ENCODE results near the gene RENBP.

The RENBP gene

DNA sequence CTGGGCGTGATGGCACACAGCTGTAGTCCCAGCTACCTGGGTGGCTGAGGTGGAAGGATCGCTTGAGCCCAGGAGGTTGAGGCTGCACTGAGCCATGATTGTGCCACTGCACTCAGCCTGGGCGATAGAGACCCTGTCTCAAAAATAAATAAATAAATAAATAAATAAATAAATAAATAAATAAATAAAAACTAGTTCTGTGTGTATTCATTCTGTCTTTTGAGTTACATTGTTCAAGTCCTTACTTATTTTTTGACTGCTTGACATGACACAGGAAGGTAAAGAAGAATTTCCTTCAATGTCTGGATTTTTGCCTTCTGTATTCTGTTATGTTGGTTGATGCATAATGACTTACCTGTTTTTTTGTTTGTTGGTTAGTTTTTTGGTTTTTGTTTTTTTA is 7.4 kb downstream of the RENBP start:
- no peak overlapping the region for H3K4me3 ChIP-seq (ENCODE audit: low read length)
- no peaks in the 10 kb centered on the region for H3K27me3 ChIP-seq (ENCODE audit: control insufficient read depth, insufficient read depth, low read length)
- H3K9ac ChIP-seq (ENCODE audit: low read length): no peak overlapping the region
- H3K27ac ChIP-seq (ENCODE audit: low read length): no peak overlapping the region
- peaks cover 2% of the 10 kb centered on the region for H3K4me1 ChIP-seq (ENCODE audit: control insufficient read depth, low read depth, low read length)
- peaks cover 5% of the 10 kb centered on the region for H3K36me3 ChIP-seq (ENCODE audit: control insufficient read depth, low read depth, low read length)
- peaks cover 2% of the 10 kb centered on the region for H3K9me3 ChIP-seq (ENCODE audit: control insufficient read depth, low read depth, low read length)

DNA sequence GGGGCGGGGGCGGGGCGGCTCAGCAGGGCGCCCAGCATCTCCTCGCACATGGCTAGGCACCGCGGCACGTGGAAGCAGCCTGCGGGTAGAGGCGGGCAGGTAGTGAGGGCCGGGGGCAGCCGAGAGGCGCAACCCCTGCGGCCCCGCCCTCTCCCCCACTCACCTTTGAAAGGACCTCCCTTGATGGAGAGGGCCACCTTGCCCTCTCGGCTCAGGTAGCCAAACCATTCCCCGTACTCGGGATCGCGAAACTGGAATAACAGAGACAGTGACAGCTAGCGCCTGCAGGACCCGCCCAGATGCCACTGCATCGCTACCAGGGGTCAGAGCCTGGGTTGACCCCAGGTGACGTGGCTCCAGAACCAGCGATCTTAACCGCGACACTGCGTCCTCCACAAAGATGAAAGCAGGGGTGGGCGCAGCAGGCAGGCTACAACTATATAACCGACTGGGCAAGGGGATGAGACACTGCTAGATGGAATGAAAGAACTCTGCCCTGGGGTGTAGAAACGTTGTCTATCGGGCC is 9.1 kb downstream of the RENBP start:
- Histone ChIP-seq H3K4me1 (ENCODE audit: control insufficient read depth, low read depth, low read length) (no peaks in the 10 kb centered on the region), H3K4me3 (ENCODE audit: low read length) (peak overlapping the region; percentile 33), H3K27me3 (ENCODE audit: control insufficient read depth, insufficient read depth, low read length) (no peaks in the 10 kb centered on the region), H3K9me3 (ENCODE audit: control insufficient read depth, low read depth, low read length) (peaks cover 2% of the 10 kb centered on the region), H3K9ac (ENCODE audit: low read length) (no peak overlapping the region), H3K27ac (ENCODE audit: low read length) (no peak overlapping the region), H3K36me3 (ENCODE audit: control insufficient read depth, low read depth, low read length) (peaks cover 12% of the 10 kb centered on the region)

- no peaks in the 10 kb centered on the region for H3K27me3 ChIP-seq (ENCODE audit: control insufficient read depth, insufficient read depth, low read length)
- no peaks in the 10 kb centered on the region for H3K4me1 ChIP-seq (ENCODE audit: control insufficient read depth, low read depth, low read length)
- peak within 1 kb of the TSS; percentile 50 for H3K9ac ChIP-seq (ENCODE audit: low read length)
- H3K27ac ChIP-seq (ENCODE audit: low read length): no peak within 1 kb of the TSS
- peaks cover 2% of the 10 kb centered on the region for H3K9me3 ChIP-seq (ENCODE audit: control insufficient read depth, low read depth, low read length)
- H3K36me3 ChIP-seq (ENCODE audit: control insufficient read depth, low read depth, low read length): peaks cover 12% of the 10 kb centered on the region
- peak within 1 kb of the TSS; percentile 68 for H3K4me3 ChIP-seq (ENCODE audit: low read length)
Observed at GRCh38 chrX:153934762-153935325, 9.6 kb downstream of the RENBP start, which contains the start of gene NAA10. NAA10 (minus strand) TSS chrX:153935037; CDS start chrX:153934904, 133 bp downstream.

DNA sequence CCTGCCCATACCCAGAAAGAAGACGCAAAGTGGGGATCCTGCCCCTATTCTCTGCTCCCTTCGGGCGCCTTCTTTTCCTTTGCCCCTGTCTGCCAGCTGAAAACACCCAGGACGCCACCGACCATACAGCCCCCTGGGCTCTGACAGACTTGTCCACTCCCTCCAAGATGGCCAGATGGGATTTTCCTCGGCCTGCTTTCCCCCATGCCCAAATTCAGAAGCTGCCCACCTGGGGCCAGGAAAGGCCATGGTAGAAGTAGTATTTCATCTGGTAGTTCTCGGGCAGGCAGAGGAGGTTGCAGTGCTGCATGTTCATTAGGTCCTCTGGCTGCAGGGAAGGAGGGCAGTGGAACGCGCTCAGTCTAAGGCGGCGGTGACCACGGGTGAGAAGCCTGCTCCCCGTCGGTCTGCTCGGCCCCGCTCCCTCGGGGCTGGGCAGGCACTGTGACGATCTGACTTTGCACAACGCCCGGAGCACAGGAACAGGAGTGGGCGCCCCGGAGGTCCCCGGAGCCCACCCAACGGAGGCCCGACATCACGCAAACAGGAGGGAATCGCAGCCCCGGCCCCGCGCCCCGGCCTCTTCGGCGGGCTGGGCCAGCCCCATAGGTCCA is 10.2 kb downstream of the RENBP start:
- H3K27me3 ChIP-seq (ENCODE audit: control insufficient read depth, insufficient read depth, low read length): no peaks in the 10 kb centered on the region
- H3K27ac ChIP-seq (ENCODE audit: low read length): no peak overlapping the region
- peak overlapping the region; percentile 50 for H3K9ac ChIP-seq (ENCODE audit: low read length)
- H3K9me3 ChIP-seq (ENCODE audit: control insufficient read depth, low read depth, low read length): peaks cover 2% of the 10 kb centered on the region
- peak overlapping the region; percentile 68 for H3K4me3 ChIP-seq (ENCODE audit: low read length)
- H3K4me1 ChIP-seq (ENCODE audit: control insufficient read depth, low read depth, low read length): no peaks in the 10 kb centered on the region
- H3K36me3 ChIP-seq (ENCODE audit: control insufficient read depth, low read depth, low read length): peaks cover 12% of the 10 kb centered on the region

DNA sequence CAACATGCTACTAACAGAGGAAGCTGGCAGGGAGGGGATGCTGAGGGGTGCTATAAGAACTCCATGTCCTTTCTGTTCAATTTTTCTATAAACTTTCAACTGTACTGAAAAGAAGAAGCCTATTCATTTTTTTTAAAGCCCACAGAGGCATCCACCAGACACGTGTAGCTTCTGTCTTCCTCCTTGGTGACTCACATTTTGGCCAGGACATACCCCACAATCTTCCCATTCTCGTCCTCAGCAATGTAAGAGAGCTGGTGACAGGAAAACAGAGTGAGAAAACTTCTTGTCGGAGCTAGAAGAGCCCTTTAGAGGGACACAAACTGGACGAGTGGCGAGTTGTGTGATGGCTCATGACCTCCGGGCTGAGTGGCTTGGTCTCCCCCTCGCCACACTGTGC is 10.7 kb downstream of the RENBP start:
- Histone ChIP-seq H3K4me3 (ENCODE audit: low read length) (peak overlapping the region; percentile 68), H3K4me1 (ENCODE audit: control insufficient read depth, low read depth, low read length) (no peaks in the 10 kb centered on the region), H3K9me3 (ENCODE audit: control insufficient read depth, low read depth, low read length) (peaks cover 2% of the 10 kb centered on the region), H3K27ac (ENCODE audit: low read length) (no peak overlapping the region), H3K36me3 (ENCODE audit: control insufficient read depth, low read depth, low read length) (peaks cover 12% of the 10 kb centered on the region), H3K9ac (ENCODE audit: low read length) (peak overlapping the region; percentile 50), H3K27me3 (ENCODE audit: control insufficient read depth, insufficient read depth, low read length) (no peaks in the 10 kb centered on the region)

DNA sequence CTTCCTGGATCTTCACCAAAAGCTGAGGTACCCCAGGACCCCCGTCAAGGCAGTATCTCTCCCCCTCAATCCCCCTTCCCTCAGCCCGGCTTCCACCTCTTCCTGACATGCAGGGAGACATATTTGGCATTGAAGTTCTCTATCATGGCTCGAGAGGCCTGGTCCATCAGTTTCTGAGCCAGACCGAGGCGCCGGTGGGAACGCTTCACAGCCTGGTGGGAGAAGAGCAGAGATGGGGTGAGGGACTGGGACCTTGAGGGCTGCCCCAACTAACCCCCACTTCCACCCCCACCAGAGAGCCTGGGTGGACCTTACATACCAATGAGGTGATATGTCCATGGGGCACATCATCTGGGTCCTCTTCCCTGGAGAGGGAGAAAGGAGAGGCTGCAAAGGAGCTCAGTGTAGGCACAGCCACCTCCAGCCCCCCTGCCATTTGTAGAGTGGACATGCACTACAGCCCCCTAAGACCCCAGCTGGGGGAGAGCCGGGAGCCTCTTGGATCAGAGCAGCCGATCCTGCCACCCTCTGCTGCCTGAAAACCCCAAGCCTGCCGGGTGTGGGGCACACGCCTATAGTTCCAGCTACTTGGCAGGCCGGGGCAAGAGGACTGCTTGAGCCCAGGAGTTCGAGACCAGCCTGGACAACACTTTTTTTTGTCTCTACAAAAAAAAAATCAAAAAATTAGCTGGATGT is 12.1 kb downstream of the RENBP start:
- Histone ChIP-seq H3K27ac (ENCODE audit: low read length) (no peak overlapping the region), H3K4me1 (ENCODE audit: control insufficient read depth, low read depth, low read length) (no peaks in the 10 kb centered on the region), H3K27me3 (ENCODE audit: control insufficient read depth, insufficient read depth, low read length) (no peaks in the 10 kb centered on the region), H3K9me3 (ENCODE audit: control insufficient read depth, low read depth, low read length) (peaks cover 2% of the 10 kb centered on the region), H3K4me3 (ENCODE audit: low read length) (no peak overlapping the region), H3K9ac (ENCODE audit: low read length) (no peak overlapping the region), H3K36me3 (ENCODE audit: control insufficient read depth, low read depth, low read length) (peaks cover 12% of the 10 kb centered on the region)

- H3K27ac ChIP-seq (ENCODE audit: low read length): no peak overlapping the region
- H3K9me3 ChIP-seq (ENCODE audit: control insufficient read depth, low read depth, low read length): peaks cover 2% of the 10 kb centered on the region
- H3K4me3 ChIP-seq (ENCODE audit: low read length): no peak overlapping the region
- no peak overlapping the region for H3K9ac ChIP-seq (ENCODE audit: low read length)
- peaks cover 12% of the 10 kb centered on the region for H3K36me3 ChIP-seq (ENCODE audit: control insufficient read depth, low read depth, low read length)
- H3K4me1 ChIP-seq (ENCODE audit: control insufficient read depth, low read depth, low read length): peaks cover 5% of the 10 kb centered on the region
- H3K27me3 ChIP-seq (ENCODE audit: control insufficient read depth, insufficient read depth, low read length): no peaks in the 10 kb centered on the region
Observed at GRCh38 chrX:153931748-153932147, 12.7 kb downstream of the RENBP start.

GRCh38 chrX:153931151-153931550 is 13.3 kb downstream of the RENBP start:
- Histone ChIP-seq H3K9ac (ENCODE audit: low read length) (no peak overlapping the region), H3K4me1 (ENCODE audit: control insufficient read depth, low read depth, low read length) (peaks cover 5% of the 10 kb centered on the region), H3K36me3 (ENCODE audit: control insufficient read depth, low read depth, low read length) (peaks cover 12% of the 10 kb centered on the region), H3K9me3 (ENCODE audit: control insufficient read depth, low read depth, low read length) (peaks cover 2% of the 10 kb centered on the region), H3K27me3 (ENCODE audit: control insufficient read depth, insufficient read depth, low read length) (no peaks in the 10 kb centered on the region), H3K27ac (ENCODE audit: low read length) (no peak overlapping the region), H3K4me3 (ENCODE audit: low read length) (no peak overlapping the region)

DNA sequence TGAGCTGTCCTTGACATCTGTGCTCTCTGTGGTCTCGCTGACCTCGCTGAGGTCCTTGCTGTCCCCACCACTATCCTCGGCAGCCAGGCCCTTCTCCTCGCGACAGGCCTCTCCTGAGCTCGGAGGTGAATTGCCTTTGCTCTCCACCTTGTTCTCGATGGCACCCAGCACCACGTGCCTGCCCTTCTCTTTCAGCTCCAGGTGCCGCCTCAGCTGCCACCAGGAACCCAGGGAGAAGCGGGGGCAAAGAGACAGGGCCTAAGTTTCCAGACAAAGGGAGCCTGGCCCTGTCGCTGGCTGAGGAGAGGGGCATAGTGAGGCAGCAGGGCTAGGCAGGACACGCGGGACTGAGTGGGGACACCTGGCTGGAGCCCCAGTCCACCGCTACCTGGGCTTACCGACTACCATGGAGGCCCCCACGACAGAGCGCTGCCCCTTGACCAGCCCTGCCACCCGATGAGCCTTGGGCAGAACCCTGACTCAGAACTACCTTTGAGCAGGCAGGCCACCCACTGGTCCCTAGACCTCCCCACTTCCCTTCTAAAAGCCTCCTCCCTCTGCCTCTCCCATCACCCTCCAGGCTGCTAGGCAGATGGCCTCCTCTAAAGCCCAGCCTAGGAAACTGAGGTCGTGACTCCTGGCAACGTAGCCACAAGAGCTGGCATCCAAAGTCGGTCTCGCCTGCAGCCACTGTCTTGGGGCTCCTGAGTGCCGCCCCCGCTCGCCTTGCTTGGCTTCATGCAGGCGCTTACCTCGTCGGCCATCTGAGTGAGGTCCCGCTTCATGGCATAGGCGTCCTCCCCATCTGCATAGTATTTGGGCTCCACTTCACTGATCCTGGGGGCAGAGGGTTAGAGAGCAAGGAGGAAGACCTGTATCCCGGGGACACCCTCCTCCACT is 14.2 kb downstream of the RENBP start:
- H3K36me3 ChIP-seq (ENCODE audit: control insufficient read depth, low read depth, low read length): peaks cover 12% of the 10 kb centered on the region
- H3K9ac ChIP-seq (ENCODE audit: low read length): no peak overlapping the region
- peaks cover 8% of the 10 kb centered on the region for H3K4me1 ChIP-seq (ENCODE audit: control insufficient read depth, low read depth, low read length)
- H3K9me3 ChIP-seq (ENCODE audit: control insufficient read depth, low read depth, low read length): peaks cover 2% of the 10 kb centered on the region
- H3K4me3 ChIP-seq (ENCODE audit: low read length): no peak overlapping the region
- H3K27ac ChIP-seq (ENCODE audit: low read length): no peak overlapping the region
- H3K27me3 ChIP-seq (ENCODE audit: control insufficient read depth, insufficient read depth, low read length): no peaks in the 10 kb centered on the region

DNA sequence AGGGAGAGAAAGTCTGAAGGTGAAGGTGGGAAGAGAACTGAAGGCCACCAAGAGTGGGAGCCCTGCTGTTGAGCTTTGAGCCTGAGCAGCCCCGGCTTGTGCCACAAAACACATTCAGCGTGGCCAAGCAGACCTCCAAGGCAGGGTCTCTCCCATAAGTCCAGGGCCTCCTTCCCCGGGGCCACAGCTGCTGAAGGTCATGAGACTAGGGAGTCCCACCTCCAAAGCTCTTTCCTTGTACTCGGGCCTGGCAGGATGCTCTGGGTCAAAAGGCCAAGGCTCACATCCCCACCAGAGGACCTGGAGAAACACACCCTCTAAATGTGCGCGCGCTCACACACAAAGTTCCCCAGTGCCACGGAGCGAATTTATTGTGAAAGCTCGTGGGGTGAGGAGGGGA is 14.9 kb downstream of the RENBP start:
- Histone ChIP-seq H3K9ac (ENCODE audit: low read length) (no peak overlapping the region), H3K27ac (ENCODE audit: low read length) (no peak overlapping the region), H3K27me3 (ENCODE audit: control insufficient read depth, insufficient read depth, low read length) (no peaks in the 10 kb centered on the region), H3K9me3 (ENCODE audit: control insufficient read depth, low read depth, low read length) (peaks cover 2% of the 10 kb centered on the region), H3K36me3 (ENCODE audit: control insufficient read depth, low read depth, low read length) (peaks cover 12% of the 10 kb centered on the region), H3K4me3 (ENCODE audit: low read length) (no peak overlapping the region), H3K4me1 (ENCODE audit: control insufficient read depth, low read depth, low read length) (peaks cover 8% of the 10 kb centered on the region)

DNA sequence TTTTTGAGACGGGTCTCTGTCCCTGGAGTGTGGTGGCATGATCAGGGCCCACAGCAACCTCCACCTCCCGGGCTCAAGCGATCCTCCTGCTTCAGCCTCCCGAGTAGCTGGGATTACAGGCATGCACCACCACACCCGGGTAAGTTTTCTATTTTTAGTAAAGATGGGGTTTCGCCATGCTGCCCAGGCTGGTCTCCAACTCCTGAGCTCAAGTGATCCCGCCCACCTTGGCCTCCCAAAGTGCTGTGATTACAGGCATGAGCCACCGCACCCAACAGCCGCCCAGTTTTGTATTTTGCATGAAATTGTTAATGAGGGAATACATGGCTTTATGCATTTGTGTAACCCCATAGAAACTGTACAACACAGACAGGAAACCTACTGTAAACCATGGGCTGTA is 15.6 kb downstream of the RENBP start:
- peaks cover 12% of the 10 kb centered on the region for H3K36me3 ChIP-seq (ENCODE audit: control insufficient read depth, low read depth, low read length)
- H3K4me3 ChIP-seq (ENCODE audit: low read length): no peak overlapping the region
- H3K9me3 ChIP-seq (ENCODE audit: control insufficient read depth, low read depth, low read length): no peaks in the 10 kb centered on the region
- H3K27ac ChIP-seq (ENCODE audit: low read length): no peak overlapping the region
- H3K27me3 ChIP-seq (ENCODE audit: control insufficient read depth, insufficient read depth, low read length): no peaks in the 10 kb centered on the region
- H3K4me1 ChIP-seq (ENCODE audit: control insufficient read depth, low read depth, low read length): peaks cover 8% of the 10 kb centered on the region
- no peak overlapping the region for H3K9ac ChIP-seq (ENCODE audit: low read length)

Data from iPS-18a (cell line).